ENCODE measurements around the gene STAT2. TPM values are rescaled to one million over a fixed set of nuclear protein-coding genes. Genes with fewer than 3 reads are reported as not detected.

STAT2 gene
- total and polyA plus RNA-seq, 2 of the 13 experiments (the other 11 are each of a cell fraction or from before 2014, with no cell fraction given): 43.5 to 84.6 TPM

DNA sequence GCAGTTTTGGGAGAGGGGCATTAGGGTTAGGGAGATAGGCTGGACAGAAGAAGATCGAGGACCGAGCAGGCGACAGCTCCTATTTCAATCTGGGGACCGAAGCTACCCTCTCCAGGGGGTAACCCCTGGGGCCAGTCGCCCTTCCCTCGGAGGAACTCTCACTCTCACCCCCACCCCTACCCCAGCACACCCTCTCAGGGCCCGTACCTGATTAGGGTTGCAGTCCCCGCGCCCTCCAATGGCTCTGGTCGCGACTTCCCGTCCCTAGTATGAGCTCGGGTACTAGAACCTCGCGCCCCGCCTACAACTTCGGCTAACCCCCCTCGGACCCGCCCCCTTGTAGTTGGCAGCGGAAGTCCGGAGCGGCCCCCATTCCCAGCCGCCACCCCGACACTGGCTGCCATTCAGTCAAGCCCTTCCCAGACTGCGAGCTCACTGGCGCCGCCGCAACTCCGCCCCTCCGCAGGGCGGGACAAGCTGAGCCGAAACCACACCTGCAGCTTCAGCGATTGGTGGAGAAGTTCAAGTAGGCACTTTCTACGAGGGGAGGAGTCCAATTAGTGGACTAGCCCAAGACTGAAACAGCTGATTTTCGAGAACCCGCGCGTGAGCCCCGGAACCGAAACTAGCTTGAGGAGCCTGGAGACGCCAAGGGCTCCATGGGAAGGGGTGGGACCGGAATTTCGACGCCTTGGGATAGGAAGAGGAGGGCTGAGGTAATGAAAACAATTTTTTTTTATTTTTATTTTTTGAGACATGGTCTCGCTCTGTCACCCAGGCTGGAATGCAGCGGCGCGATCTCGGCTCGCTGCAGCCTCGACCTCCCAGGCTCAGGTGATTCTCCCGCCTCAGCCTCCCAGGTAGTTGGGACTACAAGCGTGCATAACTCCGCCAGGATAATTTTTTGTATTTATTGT lies at the start of gene STAT2 (continued):
- TF ChIP-seq, protein P1, sequence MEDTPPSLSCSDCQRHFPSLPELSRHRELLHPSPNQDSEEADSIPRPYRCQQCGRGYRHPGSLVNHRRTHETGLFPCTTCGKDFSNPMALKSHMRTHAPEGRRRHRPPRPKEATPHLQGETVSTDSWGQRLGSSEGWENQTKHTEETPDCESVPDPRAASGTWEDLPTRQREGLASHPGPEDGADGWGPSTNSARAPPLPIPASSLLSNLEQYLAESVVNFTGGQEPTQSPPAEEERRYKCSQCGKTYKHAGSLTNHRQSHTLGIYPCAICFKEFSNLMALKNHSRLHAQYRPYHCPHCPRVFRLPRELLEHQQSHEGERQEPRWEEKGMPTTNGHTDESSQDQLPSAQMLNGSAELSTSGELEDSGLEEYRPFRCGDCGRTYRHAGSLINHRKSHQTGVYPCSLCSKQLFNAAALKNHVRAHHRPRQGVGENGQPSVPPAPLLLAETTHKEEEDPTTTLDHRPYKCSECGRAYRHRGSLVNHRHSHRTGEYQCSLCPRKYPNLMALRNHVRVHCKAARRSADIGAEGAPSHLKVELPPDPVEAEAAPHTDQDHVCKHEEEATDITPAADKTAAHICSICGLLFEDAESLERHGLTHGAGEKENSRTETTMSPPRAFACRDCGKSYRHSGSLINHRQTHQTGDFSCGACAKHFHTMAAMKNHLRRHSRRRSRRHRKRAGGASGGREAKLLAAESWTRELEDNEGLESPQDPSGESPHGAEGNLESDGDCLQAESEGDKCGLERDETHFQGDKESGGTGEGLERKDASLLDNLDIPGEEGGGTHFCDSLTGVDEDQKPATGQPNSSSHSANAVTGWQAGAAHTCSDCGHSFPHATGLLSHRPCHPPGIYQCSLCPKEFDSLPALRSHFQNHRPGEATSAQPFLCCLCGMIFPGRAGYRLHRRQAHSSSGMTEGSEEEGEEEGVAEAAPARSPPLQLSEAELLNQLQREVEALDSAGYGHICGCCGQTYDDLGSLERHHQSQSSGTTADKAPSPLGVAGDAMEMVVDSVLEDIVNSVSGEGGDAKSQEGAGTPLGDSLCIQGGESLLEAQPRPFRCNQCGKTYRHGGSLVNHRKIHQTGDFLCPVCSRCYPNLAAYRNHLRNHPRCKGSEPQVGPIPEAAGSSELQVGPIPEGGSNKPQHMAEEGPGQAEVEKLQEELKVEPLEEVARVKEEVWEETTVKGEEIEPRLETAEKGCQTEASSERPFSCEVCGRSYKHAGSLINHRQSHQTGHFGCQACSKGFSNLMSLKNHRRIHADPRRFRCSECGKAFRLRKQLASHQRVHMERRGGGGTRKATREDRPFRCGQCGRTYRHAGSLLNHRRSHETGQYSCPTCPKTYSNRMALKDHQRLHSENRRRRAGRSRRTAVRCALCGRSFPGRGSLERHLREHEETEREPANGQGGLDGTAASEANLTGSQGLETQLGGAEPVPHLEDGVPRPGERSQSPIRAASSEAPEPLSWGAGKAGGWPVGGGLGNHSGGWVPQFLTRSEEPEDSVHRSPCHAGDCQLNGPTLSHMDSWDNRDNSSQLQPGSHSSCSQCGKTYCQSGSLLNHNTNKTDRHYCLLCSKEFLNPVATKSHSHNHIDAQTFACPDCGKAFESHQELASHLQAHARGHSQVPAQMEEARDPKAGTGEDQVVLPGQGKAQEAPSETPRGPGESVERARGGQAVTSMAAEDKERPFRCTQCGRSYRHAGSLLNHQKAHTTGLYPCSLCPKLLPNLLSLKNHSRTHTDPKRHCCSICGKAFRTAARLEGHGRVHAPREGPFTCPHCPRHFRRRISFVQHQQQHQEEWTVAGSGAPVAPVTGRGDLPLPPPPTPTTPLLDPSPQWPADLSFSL (CRISPR knock-in tag; IDR thresholded peaks at IDR 0.05): no peak
- no peak for TF ChIP-seq ZFP90 (CRISPR knock-in tag; IDR thresholded peaks at IDR 0.05; ENCODE audit: borderline replicate concordance)
- 0 out of 2 replicates have a peak, but pooled peaks have one; percentile 43 for TF ChIP-seq ZNF83 (CRISPR knock-in tag; IDR thresholded peaks at IDR 0.05; ENCODE audit: borderline replicate concordance)
- no peak for TF ChIP-seq HMG20B (CRISPR knock-in tag; conservative IDR thresholded peaks at IDR 0.05)
- no peak for TF ChIP-seq MATR3 (CRISPR knock-in tag; IDR thresholded peaks at IDR 0.05)
- TF ChIP-seq RFX5 (IDR thresholded peaks at IDR 0.05; ENCODE audit: low read depth, low read length): peak; percentile 44; the same call in 1 of the 2 replicates
- TF ChIP-seq NFIC (IDR thresholded peaks at IDR 0.05; ENCODE audit: low read length): no peak
- no peak for TF ChIP-seq ZFP37 (CRISPR knock-in tag; IDR thresholded peaks at IDR 0.05; ENCODE audit: borderline replicate concordance)
- TF ChIP-seq, protein P2, sequence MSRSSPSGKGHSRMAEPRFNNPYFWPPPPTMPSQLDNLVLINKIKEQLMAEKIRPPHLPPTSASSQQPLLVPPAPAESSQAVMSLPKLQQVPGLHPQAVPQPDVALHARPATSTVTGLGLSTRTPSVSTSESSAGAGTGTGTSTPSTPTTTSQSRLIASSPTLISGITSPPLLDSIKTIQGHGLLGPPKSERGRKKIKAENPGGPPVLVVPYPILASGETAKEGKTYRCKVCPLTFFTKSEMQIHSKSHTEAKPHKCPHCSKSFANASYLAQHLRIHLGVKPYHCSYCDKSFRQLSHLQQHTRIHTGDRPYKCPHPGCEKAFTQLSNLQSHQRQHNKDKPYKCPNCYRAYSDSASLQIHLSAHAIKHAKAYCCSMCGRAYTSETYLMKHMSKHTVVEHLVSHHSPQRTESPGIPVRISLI (CRISPR knock-in tag; IDR thresholded peaks at IDR 0.05; ENCODE audit: borderline replicate concordance): peak; percentile 82
- no peak; the same call in 1 of the 2 replicates for TF ChIP-seq SALL2 (CRISPR knock-in tag; IDR thresholded peaks at IDR 0.05)
- 0 out of 2 replicates have a peak, but pooled peaks have one; percentile 49 for TF ChIP-seq ZNF766 (CRISPR knock-in tag; IDR thresholded peaks at IDR 0.05; ENCODE audit: borderline replicate concordance)
- no peak for TF ChIP-seq ZNF296 (CRISPR knock-in tag; conservative IDR thresholded peaks at IDR 0.05)
- TF ChIP-seq NR2F6 (IDR thresholded peaks at IDR 0.05): no peak; the same call in none of the 2 replicates
- peak; percentile 27; the same call in 1 of the 2 replicates for TF ChIP-seq NR2F6 (CRISPR knock-in tag; IDR thresholded peaks at IDR 0.05)
- TF ChIP-seq PHB2 (IDR thresholded peaks at IDR 0.05; ENCODE audit: partially characterized antibody): no peak
- TF ChIP-seq, protein P3, sequence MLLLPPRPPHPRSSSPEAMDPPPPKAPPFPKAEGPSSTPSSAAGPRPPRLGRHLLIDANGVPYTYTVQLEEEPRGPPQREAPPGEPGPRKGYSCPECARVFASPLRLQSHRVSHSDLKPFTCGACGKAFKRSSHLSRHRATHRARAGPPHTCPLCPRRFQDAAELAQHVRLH (CRISPR knock-in tag; IDR thresholded peaks at IDR 0.05; ENCODE audit: borderline replicate concordance, low read depth): peak; percentile 30; the same call in 1 of the 2 replicates
- no peak for TF ChIP-seq SIX4 (CRISPR knock-in tag; IDR thresholded peaks at IDR 0.05)
- peak; percentile 89; the same call in 1 of the 2 replicates for TF ChIP-seq ZNF350 (CRISPR knock-in tag; IDR thresholded peaks at IDR 0.05; ENCODE audit: borderline replicate concordance, low read depth)
- TF ChIP-seq SAFB2 (CRISPR knock-in tag; IDR thresholded peaks at IDR 0.05; ENCODE audit: borderline replicate concordance, low read depth): peak; percentile 30; the same call in 1 of the 2 replicates
- TF ChIP-seq ZSCAN31 (CRISPR knock-in tag; IDR thresholded peaks at IDR 0.05; ENCODE audit: low read depth): no peak
- TF ChIP-seq ZFP82 (CRISPR knock-in tag; IDR thresholded peaks at IDR 0.05; ENCODE audit: borderline replicate concordance): 0 out of 2 replicates have a peak, but pooled peaks have one; percentile 29
- no peak for TF ChIP-seq SNAI1 (CRISPR knock-in tag; IDR thresholded peaks at IDR 0.05; ENCODE audit: borderline replicate concordance)
